ENCODE data around the gene TTC23. TPM values are rescaled to one million over a fixed set of nuclear protein-coding genes. Genes with fewer than 3 reads are reported as not detected.
A peak's percentile ranks its signal among the peaks of the same experiment; 100 is the strongest.

TTC23 gene
- total RNA-seq, 1 donor from 2014 or later, result 32.3 TPM

DNA sequence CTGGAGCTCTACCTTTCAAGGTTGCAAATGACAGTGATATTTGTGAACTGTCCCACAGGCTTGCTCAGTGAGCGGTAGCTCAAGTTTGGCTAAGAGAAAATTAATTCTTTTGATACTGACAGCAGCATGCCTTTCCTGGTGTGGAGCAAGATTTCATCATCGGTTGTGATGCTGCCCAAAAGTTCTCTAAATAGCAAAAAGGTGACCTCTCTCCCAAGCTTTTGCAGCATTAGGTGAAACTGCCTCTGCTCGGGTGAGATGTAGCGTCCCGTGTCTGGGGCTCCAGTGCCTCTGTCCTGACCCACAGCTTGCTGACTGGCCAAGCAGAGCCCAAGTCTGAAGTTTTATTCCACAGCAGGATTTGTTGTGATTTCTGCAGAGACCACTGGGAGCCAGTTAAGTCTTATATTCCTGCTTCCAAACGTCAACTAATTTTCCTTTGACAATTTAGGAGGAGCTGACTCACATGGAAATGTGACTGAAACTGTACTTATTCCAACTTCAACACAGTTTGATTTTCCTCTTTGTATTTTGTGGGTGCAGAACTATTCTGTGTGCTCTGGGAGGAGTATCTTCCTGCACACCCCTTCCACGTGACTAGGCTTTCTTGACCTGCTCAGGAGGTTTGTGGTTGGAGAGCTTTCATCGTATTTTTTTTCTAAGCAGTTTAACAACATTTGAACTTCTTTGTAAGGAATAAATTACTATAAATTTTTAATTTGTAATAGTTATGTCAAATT is 138.6 kb downstream of the TTC23 start:
- DNase-seq (ENCODE audit: low spot score in 2 of 2, unreplicated experiment in 2 of 2), result no peak
- H3K27ac Mint-ChIP-seq, result no peak overlapping the region

GRCh38 chr15:99110093-99110492 is 139.3 kb downstream of the TTC23 start:
- Mint-ChIP-seq H3K36me3 (no peaks in the 10 kb centered on the region), H3K4me3 (no peak overlapping the region), H3K9me3 (no peaks in the 10 kb centered on the region), H3K27me3 (ENCODE audit: low read depth) (peaks cover 40% of the 10 kb centered on the region), H3K4me1 (no peaks in the 10 kb centered on the region), H3K27ac (no peak overlapping the region)
- DNase-seq (ENCODE audit: low spot score in 2 of 2, unreplicated experiment in 2 of 2), result no peak
- TF ChIP-seq, protein P1, sequence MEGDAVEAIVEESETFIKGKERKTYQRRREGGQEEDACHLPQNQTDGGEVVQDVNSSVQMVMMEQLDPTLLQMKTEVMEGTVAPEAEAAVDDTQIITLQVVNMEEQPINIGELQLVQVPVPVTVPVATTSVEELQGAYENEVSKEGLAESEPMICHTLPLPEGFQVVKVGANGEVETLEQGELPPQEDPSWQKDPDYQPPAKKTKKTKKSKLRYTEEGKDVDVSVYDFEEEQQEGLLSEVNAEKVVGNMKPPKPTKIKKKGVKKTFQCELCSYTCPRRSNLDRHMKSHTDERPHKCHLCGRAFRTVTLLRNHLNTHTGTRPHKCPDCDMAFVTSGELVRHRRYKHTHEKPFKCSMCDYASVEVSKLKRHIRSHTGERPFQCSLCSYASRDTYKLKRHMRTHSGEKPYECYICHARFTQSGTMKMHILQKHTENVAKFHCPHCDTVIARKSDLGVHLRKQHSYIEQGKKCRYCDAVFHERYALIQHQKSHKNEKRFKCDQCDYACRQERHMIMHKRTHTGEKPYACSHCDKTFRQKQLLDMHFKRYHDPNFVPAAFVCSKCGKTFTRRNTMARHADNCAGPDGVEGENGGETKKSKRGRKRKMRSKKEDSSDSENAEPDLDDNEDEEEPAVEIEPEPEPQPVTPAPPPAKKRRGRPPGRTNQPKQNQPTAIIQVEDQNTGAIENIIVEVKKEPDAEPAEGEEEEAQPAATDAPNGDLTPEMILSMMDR (IDR thresholded peaks at IDR 0.05; ENCODE audit: unreplicated experiment), result no peak

More for the DNA sequence above, 138.6 kb downstream of the TTC23 start:
- Mint-ChIP-seq H3K27me3 (ENCODE audit: low read depth) (peaks cover 38% of the 10 kb centered on the region), H3K4me1 (no peaks in the 10 kb centered on the region), H3K36me3 (no peaks in the 10 kb centered on the region), H3K4me3 (no peak overlapping the region), H3K9me3 (no peaks in the 10 kb centered on the region)
- TF ChIP-seq, protein P1 (IDR thresholded peaks at IDR 0.05; ENCODE audit: unreplicated experiment), result no peak

GRCh38 chr15:99109555-99110021 is 139.8 kb downstream of the TTC23 start:
- Mint-ChIP-seq H3K36me3 (no peaks in the 10 kb centered on the region), H3K27ac (no peak overlapping the region), H3K4me3 (no peak overlapping the region), H3K9me3 (no peaks in the 10 kb centered on the region), H3K27me3 (ENCODE audit: low read depth) (peaks cover 43% of the 10 kb centered on the region), H3K4me1 (no peaks in the 10 kb centered on the region)
- TF ChIP-seq, protein P1 (IDR thresholded peaks at IDR 0.05; ENCODE audit: unreplicated experiment), result no peak
- no peak for DNase-seq (ENCODE audit: low spot score in 2 of 2, unreplicated experiment in 2 of 2)

DNA sequence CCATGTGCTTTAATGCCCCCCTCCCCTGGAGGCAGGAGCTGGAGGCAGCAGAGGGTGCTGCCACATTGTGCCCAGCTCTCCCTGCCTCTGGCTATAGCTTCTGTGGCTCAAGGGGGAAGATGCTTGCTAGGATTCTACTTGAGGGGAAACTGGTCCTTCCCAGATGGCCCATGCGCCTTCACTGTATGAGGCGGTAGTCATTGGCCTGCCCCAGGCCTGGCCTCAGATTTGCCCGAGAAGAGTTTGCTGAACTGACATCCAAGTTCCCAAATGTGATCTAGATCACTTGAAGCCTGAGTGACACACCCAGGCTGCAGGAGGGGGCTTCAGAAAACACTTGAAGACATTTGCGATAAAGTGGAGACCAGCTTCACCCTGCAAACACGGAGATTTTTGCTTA is 140.4 kb downstream of the TTC23 start:
- H3K36me3 Mint-ChIP-seq, result no peaks in the 10 kb centered on the region
- H3K4me3 Mint-ChIP-seq, result no peak overlapping the region
- no peak overlapping the region for H3K27ac Mint-ChIP-seq
- H3K27me3 Mint-ChIP-seq (ENCODE audit: low read depth), result peaks cover 45% of the 10 kb centered on the region
- H3K9me3 Mint-ChIP-seq, result no peaks in the 10 kb centered on the region
- no peaks in the 10 kb centered on the region for H3K4me1 Mint-ChIP-seq
- TF ChIP-seq, protein P1 (IDR thresholded peaks at IDR 0.05; ENCODE audit: unreplicated experiment), result no peak
- no peak for DNase-seq (ENCODE audit: low spot score in 2 of 2, unreplicated experiment in 2 of 2)

- H3K4me1 Mint-ChIP-seq, result no peaks in the 10 kb centered on the region
- H3K36me3 Mint-ChIP-seq, result no peaks in the 10 kb centered on the region
- H3K4me3 Mint-ChIP-seq, result peak overlapping the region; percentile 15
- TF ChIP-seq, protein P1 (IDR thresholded peaks at IDR 0.05; ENCODE audit: unreplicated experiment), result no peak
- no peak overlapping the region for H3K27ac Mint-ChIP-seq
- DNase-seq (ENCODE audit: low spot score in 2 of 2, unreplicated experiment in 2 of 2), result no peak
- H3K9me3 Mint-ChIP-seq, result no peaks in the 10 kb centered on the region
- peaks cover 65% of the 10 kb centered on the region for H3K27me3 Mint-ChIP-seq (ENCODE audit: low read depth)
Observed at GRCh38 chr15:99106417-99107220, 142.8 kb downstream of the TTC23 start.

Measured in mesothelial cell of epicardium (in vitro differentiated cells).